HG02938 (cell line): ENCODE data around the gene RFX4.
A peak's percentile ranks its signal among the peaks of the same experiment; 100 is the strongest.
"Not testable (repeated sequence)": the region's sequence is repeated elsewhere in the genome, so short reads cannot be mapped to it uniquely, and the experiment has no call there.

Experiments used
- ATAC-seq: cut with Tn5 transposase; IDR thresholded peaks from one replicate; pipeline ENCODE4 v1.9.1; 2021; ENCODE audit warnings: mild to moderate bottlenecking, moderate library complexity; ENCODE audit not compliant: unreplicated experiment

The RFX4 gene

GRCh38 chr12:106723416-106723815, 140.6 kb downstream of the RFX4 start:
- no peak for ATAC-seq

- no peak for ATAC-seq
Observed at GRCh38 chr12:106724116-106724515, 141.3 kb downstream of the RFX4 start.

- no peak for ATAC-seq
Observed at GRCh38 chr12:106724934-106725333, 142.1 kb downstream of the RFX4 start.

GRCh38 chr12:106726603-106727202, 143.9 kb downstream of the RFX4 start:
- ATAC-seq: not testable (repeated sequence)

GRCh38 chr12:106729611-106730010, 146.8 kb downstream of the RFX4 start:
- ATAC-seq: no peak

- no peak for ATAC-seq
Observed at GRCh38 chr12:106732890-106733289, 150.1 kb downstream of the RFX4 start.

GRCh38 chr12:106733660-106734059, 150.9 kb downstream of the RFX4 start:
- ATAC-seq: no peak

GRCh38 chr12:106736051-106736957, 153.5 kb downstream of the RFX4 start:
- no peak for ATAC-seq

GRCh38 chr12:106739318-106739717, 156.5 kb downstream of the RFX4 start:
- no peak for ATAC-seq

GRCh38 chr12:106739815-106740530, 157.2 kb downstream of the RFX4 start:
- ATAC-seq: no peak

- ATAC-seq: no peak
Observed at GRCh38 chr12:106740818-106741217, 158.0 kb downstream of the RFX4 start.

- ATAC-seq: no peak
Observed at GRCh38 chr12:106741247-106741646, 158.4 kb downstream of the RFX4 start.

GRCh38 chr12:106743270-106743988, 160.6 kb downstream of the RFX4 start:
- ATAC-seq: no peak

GRCh38 chr12:106744600-106744999, 161.8 kb downstream of the RFX4 start:
- no peak for ATAC-seq

GRCh38 chr12:106745181-106745745, 162.5 kb downstream of the RFX4 start:
- ATAC-seq: no peak

GRCh38 chr12:106747973-106748436, 165.2 kb downstream of the RFX4 start:
- ATAC-seq: no peak

- ATAC-seq: no peak
Observed at GRCh38 chr12:106750524-106750923, 167.7 kb downstream of the RFX4 start.

GRCh38 chr12:106753526-106753925, 170.7 kb downstream of the RFX4 start:
- ATAC-seq: peak; percentile 89

GRCh38 chr12:106754331-106754730, 171.5 kb downstream of the RFX4 start:
- ATAC-seq: no peak

GRCh38 chr12:106757623-106758348, 175.0 kb downstream of the RFX4 start:
- ATAC-seq: no peak
